ENCODE measurements around the gene GPR137.

The GPR137 gene

DNA sequence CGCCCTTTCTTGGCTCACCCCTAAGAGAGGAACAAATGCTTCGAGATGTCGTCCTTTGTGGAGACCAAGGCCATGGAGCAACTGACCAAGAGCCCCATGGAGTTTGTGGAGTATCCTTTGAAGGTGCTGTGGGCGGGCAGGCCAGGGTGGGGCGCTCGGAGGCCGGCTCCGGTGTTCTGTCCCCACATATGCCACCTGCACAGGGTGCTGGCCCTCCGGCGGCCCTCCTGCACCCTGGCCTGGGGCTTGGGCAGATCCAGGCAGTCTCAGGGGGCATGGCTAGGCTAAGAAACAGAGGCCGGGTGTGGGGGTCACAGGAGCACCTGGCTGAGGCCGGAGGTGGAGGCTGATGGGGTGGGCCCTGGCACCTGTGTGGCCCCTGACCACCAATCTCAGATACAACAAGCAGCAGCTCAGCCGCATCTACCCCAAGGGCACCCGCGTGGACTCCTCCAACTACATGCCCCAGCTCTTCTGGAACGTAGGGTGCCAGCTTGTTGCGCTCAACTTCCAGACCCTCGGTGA is 24.0 kb upstream of the GPR137 start:
- Histone ChIP-seq H3K4me1 (peaks cover 40% of the 10 kb centered on the region), H3K27me3 (no peaks in the 10 kb centered on the region), H3K9me3 (no peaks in the 10 kb centered on the region), H3K9ac (no peak overlapping the region), H3K36me3 (peaks cover 87% of the 10 kb centered on the region), H3K4me2 (no peak overlapping the region), H4K20me1 (no peaks in the 10 kb centered on the region), H3K4me3 (no peak overlapping the region), H3K27ac (no peak overlapping the region)
- no peak for TF ChIP-seq Cebpa-rat (IDR thresholded peaks at IDR 0.05)

- peaks cover 78% of the 10 kb centered on the region for H3K36me3 ChIP-seq
- H3K27ac ChIP-seq, result peak overlapping the region; percentile 100
- no peaks in the 10 kb centered on the region for H4K20me1 ChIP-seq
- H3K4me3 ChIP-seq, result no peak overlapping the region
- peaks cover 48% of the 10 kb centered on the region for H3K4me1 ChIP-seq
- H3K9ac ChIP-seq, result no peak overlapping the region; the same call in 1 of the 2 replicates
- no peaks in the 10 kb centered on the region for H3K27me3 ChIP-seq
- no peaks in the 10 kb centered on the region for H3K9me3 ChIP-seq
- no peak for TF ChIP-seq Cebpa-rat (IDR thresholded peaks at IDR 0.05)
- no peak overlapping the region for H3K4me2 ChIP-seq
Observed at GRCh38 chr11:64262271-64263002, 23.2 kb upstream of the GPR137 start.

DNA sequence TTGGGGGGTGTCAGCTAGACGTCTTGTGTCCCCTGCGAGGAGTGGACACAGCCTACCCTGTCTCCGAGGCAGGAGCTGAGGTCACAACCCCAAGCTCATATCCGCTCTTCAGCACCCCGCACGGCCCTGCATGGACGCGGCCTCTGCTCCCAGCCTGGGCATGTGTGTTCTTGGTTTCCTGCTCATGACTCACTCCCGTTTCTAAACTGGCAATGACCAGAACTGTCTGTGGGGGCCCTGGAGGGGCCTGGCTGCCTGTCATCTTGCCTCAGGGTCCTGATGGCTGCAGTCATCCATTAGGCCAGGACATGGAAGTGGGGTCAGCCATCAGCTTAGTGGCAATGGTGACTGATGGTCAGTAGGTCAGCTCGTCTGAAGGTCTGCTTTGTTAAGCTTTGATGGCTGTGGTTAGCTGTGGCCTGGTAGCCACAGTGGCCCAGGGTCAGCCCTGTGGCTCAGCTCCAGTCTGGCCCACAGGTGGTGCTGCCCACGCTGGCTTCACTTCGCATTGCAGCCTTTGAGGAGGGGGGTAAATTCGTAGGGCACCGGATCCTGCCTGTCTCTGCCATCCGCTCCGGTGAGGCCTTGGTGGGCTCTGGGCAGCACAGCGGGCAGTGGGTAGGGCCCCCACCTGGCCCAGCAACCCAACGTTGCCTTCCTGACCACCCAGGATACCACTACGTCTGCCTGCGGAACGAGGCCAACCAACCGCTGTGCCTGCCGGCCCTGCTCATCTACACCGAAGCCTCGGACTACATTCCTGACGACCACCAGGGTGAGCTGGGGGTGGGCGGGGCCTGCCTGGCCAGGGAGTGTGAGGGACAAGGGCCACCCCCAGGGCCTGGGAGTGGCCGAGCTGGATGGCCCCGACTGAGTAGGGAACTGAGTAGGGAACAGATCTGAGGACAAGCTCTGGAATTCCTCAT is 22.4 kb upstream of the GPR137 start:
- Histone ChIP-seq H4K20me1 (no peaks in the 10 kb centered on the region), H3K36me3 (peaks cover 70% of the 10 kb centered on the region), H3K9ac (peak overlapping the region; percentile 68; the same call in 1 of the 2 replicates), H3K4me2 (peak overlapping the region; percentile 96; the same call in 1 of the 2 replicates), H3K27ac (peak overlapping the region; percentile 100), H3K4me1 (peaks cover 57% of the 10 kb centered on the region), H3K9me3 (no peaks in the 10 kb centered on the region), H3K27me3 (no peaks in the 10 kb centered on the region), H3K4me3 (no peak overlapping the region)
- TF ChIP-seq Cebpa-rat (IDR thresholded peaks at IDR 0.05), result no peak

- H3K36me3 ChIP-seq, result peaks cover 64% of the 10 kb centered on the region
- peak overlapping the region; percentile 68 for H3K9ac ChIP-seq
Observed at GRCh38 chr11:64263947-64264317, 21.7 kb upstream of the GPR137 start.

DNA sequence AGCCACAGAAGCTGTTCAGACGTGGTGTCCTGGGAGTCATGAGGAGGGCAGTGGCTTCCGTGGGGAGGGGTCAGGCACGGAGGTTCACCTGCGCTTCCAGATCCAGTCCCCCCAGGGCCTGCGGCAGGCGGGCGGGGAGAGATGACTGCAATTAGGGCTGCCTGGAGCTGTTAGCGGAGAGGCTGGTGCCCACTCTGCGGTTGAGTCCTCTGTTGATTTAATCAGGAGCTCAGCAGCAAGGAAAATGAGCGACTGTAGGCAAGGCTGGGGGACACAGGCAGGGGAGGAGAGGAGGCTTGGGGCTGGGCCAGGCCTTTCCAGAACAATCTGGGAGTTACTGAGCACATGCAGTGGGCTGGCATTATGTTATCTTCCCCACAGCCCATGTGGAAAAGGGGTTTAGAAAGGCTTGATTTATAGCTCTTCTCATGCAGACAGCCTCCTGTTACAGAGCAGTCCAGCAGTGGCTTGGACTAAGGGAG is 21.2 kb upstream of the GPR137 start:
- TF ChIP-seq Cebpa-rat (IDR thresholded peaks at IDR 0.05), result no peak
- Histone ChIP-seq H3K9me3 (no peaks in the 10 kb centered on the region), H3K9ac (peak overlapping the region; percentile 68), H4K20me1 (no peaks in the 10 kb centered on the region), H3K4me2 (peak overlapping the region; percentile 96), H3K36me3 (peaks cover 59% of the 10 kb centered on the region), H3K27ac (peak overlapping the region; percentile 100), H3K4me3 (no peak overlapping the region), H3K4me1 (peaks cover 65% of the 10 kb centered on the region), H3K27me3 (no peaks in the 10 kb centered on the region)

More at GRCh38 chr11:64263947-64264317, 21.7 kb upstream of the GPR137 start:
- Histone ChIP-seq H3K4me2 (peak overlapping the region; percentile 96), H3K9me3 (no peaks in the 10 kb centered on the region), H4K20me1 (no peaks in the 10 kb centered on the region), H3K4me3 (no peak overlapping the region), H3K27ac (peak overlapping the region; percentile 100), H3K27me3 (no peaks in the 10 kb centered on the region), H3K4me1 (peaks cover 63% of the 10 kb centered on the region)
- no peak for TF ChIP-seq Cebpa-rat (IDR thresholded peaks at IDR 0.05)

- H3K27ac ChIP-seq, result peak overlapping the region; percentile 100
- H3K4me2 ChIP-seq, result peak overlapping the region; percentile 96
- H4K20me1 ChIP-seq, result no peaks in the 10 kb centered on the region
- peaks cover 48% of the 10 kb centered on the region for H3K36me3 ChIP-seq
- TF ChIP-seq Cebpa-rat (IDR thresholded peaks at IDR 0.05), result no peak
- H3K4me3 ChIP-seq, result peak overlapping the region; percentile 83
- peak overlapping the region; percentile 97 for H3K9ac ChIP-seq
- peaks cover 65% of the 10 kb centered on the region for H3K4me1 ChIP-seq
- no peaks in the 10 kb centered on the region for H3K27me3 ChIP-seq
- H3K9me3 ChIP-seq, result no peaks in the 10 kb centered on the region
Observed at GRCh38 chr11:64265176-64266160, 20.2 kb upstream of the GPR137 start.

GRCh38 chr11:64266339-64266738 is 19.3 kb upstream of the GPR137 start:
- Histone ChIP-seq H3K4me3 (peak overlapping the region; percentile 83), H3K27me3 (no peaks in the 10 kb centered on the region), H3K9ac (peak overlapping the region; percentile 97), H3K27ac (peak overlapping the region; percentile 100), H4K20me1 (no peaks in the 10 kb centered on the region), H3K36me3 (peaks cover 41% of the 10 kb centered on the region), H3K4me2 (peak overlapping the region; percentile 96), H3K4me1 (peaks cover 65% of the 10 kb centered on the region), H3K9me3 (no peaks in the 10 kb centered on the region)
- TF ChIP-seq Cebpa-rat (IDR thresholded peaks at IDR 0.05), result no peak

- H3K36me3 ChIP-seq, result peaks cover 31% of the 10 kb centered on the region
- H4K20me1 ChIP-seq, result no peaks in the 10 kb centered on the region
- peak overlapping the region; percentile 97 for H3K9ac ChIP-seq
- peaks cover 74% of the 10 kb centered on the region for H3K4me1 ChIP-seq
- no peaks in the 10 kb centered on the region for H3K27me3 ChIP-seq
- peak overlapping the region; percentile 100 for H3K27ac ChIP-seq
- peak overlapping the region; percentile 83 for H3K4me3 ChIP-seq
- no peak for TF ChIP-seq Cebpa-rat (IDR thresholded peaks at IDR 0.05)
- H3K9me3 ChIP-seq, result no peaks in the 10 kb centered on the region
- H3K4me2 ChIP-seq, result peak overlapping the region; percentile 96
Observed at GRCh38 chr11:64267207-64267945, 18.3 kb upstream of the GPR137 start.
